Stimulated activated CD8-positive, alpha-beta memory T cell treated with anti-CD3 and anti-CD28 coated beads, Interleukin-4, amount 100 ng/mL, for 1 hour (primary cell): ENCODE measurements around the gene MYBPHL.
A peak's percentile ranks its signal among the peaks of the same experiment; 100 is the strongest.

Source experiments
- DNase-seq, 2 donors: peaks; one replicate each; pipeline ENCODE4 v3.0.0-alpha.2; 2020; ENCODE audit warnings: low read depth in 2 of 2, low spot score in 1 of 2

The MYBPHL gene

GRCh38 chr1:109266965-109267364 is 39.8 kb downstream of the MYBPHL start:
- DNase-seq: no peak

- DNase-seq: no peak
Measured at GRCh38 chr1:109265741-109266330, 41.0 kb downstream of the MYBPHL start.

- DNase-seq: no peak
Measured at GRCh38 chr1:109265016-109265415, 41.8 kb downstream of the MYBPHL start.

GRCh38 chr1:109264379-109264755 is 42.4 kb downstream of the MYBPHL start:
- no peak for DNase-seq

GRCh38 chr1:109263597-109264378 is 43.0 kb downstream of the MYBPHL start:
- DNase-seq: peak; percentile 42 to 52

GRCh38 chr1:109263234-109263596 is 43.6 kb downstream of the MYBPHL start:
- DNase-seq: no peak

- DNase-seq: no peak
Measured at GRCh38 chr1:109262231-109263055, 44.4 kb downstream of the MYBPHL start.

- DNase-seq: no peak
Measured at GRCh38 chr1:109261578-109261977, 45.2 kb downstream of the MYBPHL start.

- no peak for DNase-seq
Measured at GRCh38 chr1:109261006-109261405, 45.8 kb downstream of the MYBPHL start.

GRCh38 chr1:109259674-109260557 is 46.9 kb downstream of the MYBPHL start:
- DNase-seq: no peak

GRCh38 chr1:109258481-109259466 is 48.0 kb downstream of the MYBPHL start:
- DNase-seq: no peak

GRCh38 chr1:109257682-109258421 is 49.0 kb downstream of the MYBPHL start:
- no peak for DNase-seq

GRCh38 chr1:109256971-109257681 is 49.7 kb downstream of the MYBPHL start:
- no peak for DNase-seq

- no peak for DNase-seq
Measured at GRCh38 chr1:109256085-109256484, 50.7 kb downstream of the MYBPHL start.

GRCh38 chr1:109255678-109256077 is 51.1 kb downstream of the MYBPHL start:
- DNase-seq: no peak

GRCh38 chr1:109255097-109255651 is 51.6 kb downstream of the MYBPHL start:
- no peak for DNase-seq

GRCh38 chr1:109254621-109255096 is 52.2 kb downstream of the MYBPHL start:
- DNase-seq: no peak
